Epithelial cell of prostate (primary cell): Measurements from ENCODE around the gene GUCY1A1.

Experiments used
- DNase-seq: peaks from one replicate; pipeline ENCODE4 v3.0.0-alpha.2; 2011; ENCODE audit warnings: low read depth, low spot score
- H3K27ac ChIP-seq: fragments of 450-650 bp; 2 replicates; pipeline ENCODE4 v1.5.1; 2017; ENCODE audit warnings: mild to moderate bottlenecking

GUCY1A1 gene

DNA sequence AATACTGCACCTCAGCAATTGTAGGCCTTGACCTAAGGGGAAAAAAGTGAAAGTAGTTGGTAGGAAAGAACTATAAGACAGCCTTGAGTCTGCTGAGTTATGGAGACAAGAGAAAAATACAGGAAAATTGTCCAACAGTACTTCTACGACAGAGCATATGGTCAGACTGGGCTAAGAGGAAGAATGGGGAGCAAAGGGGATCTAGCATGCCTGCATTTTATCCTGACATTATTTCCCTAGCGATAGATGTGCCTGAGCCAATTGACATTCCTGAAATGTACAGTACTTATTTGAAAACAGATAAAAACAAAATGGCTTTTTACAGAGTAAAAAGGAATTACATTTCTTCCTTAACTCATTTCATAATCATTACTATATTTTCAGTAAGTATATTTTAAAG is 22.2 kb downstream of the GUCY1A1 start:
- DNase-seq: no peak
- H3K27ac ChIP-seq: no peak overlapping the region

DNA sequence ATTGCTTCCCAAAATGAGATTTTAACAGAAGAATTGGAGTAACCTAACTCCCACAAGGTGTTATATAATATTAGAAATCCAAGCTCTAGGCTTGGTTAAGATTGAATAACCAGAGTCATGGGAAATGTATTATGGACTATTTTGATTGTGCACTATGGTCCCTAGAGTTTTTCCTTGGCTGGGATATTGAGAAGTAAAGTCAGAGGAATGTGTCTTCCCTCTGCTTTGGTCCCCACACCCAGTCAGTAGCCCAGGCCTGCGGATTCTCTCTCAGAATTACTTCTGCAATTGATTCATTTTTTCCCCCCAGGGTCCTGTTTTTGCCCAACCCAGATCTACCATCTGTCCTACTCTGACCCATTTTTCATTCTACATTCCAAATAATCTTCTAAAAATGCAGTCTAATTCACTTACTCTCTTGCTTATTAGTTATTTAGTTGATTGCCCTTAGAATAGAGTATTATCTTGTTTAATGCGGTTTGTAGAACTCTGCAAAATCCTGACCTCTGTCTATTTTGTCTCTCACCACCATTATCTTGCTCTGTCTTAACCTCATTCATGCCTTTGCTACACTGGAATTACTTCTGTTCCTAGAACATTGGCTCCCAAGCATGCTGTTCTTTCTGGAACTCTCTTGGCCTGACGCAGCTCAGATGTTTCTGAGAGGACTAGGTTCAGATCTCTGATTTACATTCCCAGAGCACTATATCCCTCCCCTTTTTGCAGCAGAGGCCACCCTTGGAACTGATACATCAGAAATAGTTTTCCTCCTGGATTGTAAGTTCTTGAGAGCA is 23.6 kb downstream of the GUCY1A1 start:
- no peak overlapping the region for H3K27ac ChIP-seq
- DNase-seq: no peak

DNA sequence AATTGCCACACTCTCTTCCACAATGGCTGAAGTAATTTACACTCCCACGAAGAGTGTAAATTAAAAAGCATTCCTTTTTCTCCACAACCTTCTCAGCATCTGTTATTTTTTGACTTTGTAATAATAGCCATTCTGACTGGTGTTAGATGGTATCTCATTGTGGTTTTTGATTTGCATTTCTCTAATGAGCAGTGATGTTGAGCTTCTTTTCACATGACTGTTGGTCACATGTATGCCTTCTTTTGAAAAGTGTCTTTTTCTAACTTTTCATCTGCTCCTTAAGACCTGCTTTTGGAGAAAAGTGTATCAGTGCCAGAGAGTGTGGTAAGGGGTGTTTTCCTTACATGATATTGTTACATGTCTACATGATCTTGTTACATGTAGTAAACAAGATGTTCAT is 25.7 kb downstream of the GUCY1A1 start:
- no peak overlapping the region for H3K27ac ChIP-seq
- DNase-seq: no peak

DNA sequence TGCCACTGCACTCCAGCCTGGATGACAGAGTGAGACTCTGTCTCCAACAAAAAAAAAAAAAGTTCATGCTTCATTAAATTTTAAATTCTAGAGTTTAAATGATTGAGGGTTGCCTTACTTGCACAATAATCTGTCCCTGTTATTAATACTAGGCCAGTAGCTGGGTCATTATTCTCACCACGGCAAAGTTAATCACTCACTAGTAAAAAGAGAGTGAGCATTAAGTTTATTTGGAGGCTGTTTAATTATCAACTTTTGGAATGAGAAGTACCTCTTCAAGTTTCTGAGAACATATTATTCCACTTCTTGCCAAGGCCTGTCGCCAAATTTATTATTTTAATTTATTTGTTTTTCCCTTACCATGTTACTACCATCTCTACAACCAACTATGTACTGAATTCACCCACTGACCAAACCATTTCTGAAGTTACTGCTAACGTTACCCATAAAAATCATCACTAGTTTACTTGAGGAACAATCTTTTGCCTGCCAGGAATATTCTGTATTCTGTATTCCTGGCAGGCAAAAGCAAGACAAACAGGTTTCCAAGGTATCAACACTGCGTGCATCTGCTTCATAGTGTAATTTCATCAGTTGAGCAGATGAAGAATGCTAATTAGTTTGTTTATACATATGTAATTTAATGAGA is 26.5 kb downstream of the GUCY1A1 start:
- H3K27ac ChIP-seq: no peak overlapping the region
- DNase-seq: no peak

DNA sequence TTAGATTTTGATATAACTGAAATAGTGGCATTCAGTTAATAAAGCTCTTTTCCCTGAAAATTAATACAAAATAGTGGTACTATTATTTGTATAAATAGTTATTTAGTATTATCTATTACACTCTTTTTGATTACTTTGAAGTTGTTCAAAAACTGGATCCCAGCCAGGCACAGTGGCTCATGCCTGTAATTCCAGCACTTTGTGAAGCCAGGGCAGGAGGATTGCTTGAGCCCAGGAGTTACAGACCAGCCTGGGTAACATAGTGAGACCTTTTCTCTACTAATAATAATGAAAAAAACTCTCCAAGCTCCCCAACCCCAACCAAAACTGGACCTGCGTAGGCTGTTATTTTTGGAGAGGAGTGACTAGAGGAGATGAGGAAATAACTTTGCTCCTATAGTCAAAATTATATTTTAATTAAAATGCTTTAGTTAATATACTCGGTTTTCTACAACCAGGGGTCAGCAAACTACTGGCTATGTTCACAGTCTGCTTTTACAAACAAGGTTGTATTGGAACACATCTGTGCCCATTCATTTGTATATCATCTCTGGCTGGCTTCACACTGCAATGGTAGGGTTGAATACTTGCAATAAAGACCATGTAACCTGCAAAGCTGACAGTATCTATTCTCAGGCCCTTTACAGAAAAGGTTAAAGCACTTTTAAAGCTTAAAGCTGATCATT is 27.6 kb downstream of the GUCY1A1 start:
- H3K27ac ChIP-seq: no peak overlapping the region
- DNase-seq: no peak

DNA sequence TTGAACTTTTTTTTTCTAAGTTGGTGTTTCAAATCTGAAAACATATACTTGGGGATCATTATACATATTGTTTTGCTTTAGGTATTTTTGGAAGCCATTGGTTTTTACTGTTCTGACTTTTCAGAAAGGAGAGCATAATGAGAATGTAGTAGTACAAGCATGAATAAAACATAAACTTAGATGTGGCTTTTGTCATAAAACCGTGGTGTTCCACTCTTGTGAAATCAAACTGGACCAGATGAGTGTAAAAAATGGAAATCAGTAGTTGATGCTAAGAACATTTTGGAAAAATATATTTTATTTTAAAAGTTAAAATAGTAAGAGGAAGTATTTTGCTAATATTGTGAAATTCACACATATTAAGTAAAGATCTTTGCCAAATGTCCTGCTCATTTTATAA is 29.6 kb downstream of the GUCY1A1 start:
- no peak for DNase-seq

DNA sequence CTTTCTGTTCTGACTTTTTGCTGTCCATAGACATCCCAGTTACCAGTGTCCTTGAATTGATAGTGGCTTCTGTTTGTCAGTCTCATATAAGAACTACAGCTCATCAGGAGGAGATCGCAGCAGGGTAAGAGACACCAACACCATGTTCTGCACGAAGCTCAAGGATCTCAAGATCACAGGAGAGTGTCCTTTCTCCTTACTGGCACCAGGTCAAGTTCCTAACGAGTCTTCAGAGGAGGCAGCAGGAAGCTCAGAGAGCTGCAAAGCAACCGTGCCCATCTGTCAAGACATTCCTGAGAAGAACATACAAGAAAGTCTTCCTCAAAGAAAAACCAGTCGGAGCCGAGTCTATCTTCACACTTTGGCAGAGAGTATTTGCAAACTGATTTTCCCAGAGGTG is 30.1 kb downstream of the GUCY1A1 start:
- no peak for DNase-seq
- H3K27ac ChIP-seq: no peak overlapping the region

More for the DNA sequence above, 29.6 kb downstream of the GUCY1A1 start:
- H3K27ac ChIP-seq: no peak overlapping the region

DNA sequence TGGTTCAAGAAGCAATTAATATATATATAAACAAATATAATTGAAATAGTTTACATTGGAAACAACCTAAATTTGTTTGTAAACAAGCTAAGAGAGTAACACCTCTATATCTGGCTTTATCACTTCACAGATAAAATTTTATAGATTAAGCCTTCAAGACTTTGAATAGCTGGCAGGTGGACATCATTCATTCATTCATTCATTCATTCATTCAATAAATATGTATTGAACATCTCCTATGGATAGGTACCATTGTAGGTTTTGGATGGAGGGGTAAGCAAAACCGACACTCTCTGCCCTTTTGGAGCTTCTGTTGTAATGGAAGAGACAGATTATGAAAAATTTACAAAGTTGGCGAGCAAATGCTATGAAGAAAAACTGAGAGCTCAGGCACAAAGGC is 35.2 kb downstream of the GUCY1A1 start:
- DNase-seq: no peak

DNA sequence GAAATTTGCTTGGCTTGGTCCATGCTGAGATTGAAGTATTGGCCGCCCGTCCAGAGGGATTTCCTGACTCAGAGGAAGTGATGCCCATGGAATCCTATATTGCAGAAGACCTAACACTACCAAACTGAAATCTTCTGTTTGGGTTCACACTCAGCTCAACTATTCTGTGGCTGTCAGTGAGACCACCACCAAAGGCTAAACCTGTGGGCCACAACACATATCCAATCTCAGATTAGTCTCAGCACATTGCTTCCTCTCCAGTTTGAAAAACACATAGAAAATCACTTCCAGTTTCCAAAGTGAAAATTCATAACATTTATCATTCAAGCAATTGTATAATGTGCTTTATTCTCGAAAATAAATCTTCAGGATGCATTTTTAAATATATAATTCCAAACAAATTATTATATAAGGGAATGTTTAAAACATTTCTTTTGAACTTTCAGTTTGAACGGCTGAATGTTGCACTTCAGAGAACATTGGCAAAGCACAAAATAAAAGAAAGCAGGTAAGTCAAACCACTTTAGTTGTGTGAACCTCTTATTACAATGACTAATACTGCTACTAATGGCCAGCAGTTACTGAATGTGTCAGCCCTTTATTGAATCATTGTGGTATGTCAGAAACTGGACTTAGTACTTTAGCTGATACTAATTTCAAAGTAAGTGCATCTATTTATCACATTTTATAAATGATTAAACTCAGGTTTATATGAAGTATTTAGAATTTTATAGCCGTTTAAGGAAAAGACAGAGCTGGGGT is 37.0 kb downstream of the GUCY1A1 start:
- peak; percentile 34 for DNase-seq
- no peak overlapping the region for H3K27ac ChIP-seq

More for the DNA sequence above, 35.2 kb downstream of the GUCY1A1 start:
- H3K27ac ChIP-seq: no peak overlapping the region

DNA sequence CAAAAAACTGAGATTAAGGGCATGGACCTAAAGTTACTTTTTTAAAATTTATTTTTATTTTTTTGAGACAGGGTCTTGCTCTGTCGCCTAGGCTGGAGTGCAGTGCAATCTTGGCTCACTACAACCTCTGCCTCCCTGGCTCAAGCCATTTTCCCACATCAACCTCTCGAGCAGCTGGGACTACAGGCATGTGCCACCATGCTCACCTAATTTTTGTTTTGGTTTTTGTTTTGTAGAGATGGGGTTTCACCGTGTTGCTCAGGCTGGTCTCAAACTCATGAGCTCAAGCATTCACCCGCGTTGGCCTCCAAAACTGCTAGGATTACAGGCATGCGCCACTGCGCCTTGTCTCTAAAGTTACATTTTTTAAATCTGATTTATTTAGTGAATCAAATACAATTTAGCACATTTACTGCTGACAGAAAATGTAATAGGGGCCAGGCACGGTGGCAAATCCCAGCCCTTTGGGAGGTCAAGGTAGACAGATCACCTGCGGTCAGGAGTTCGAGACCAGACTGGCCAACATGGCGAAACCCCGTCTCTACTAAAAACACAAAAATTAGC is 38.3 kb downstream of the GUCY1A1 start:
- no peak overlapping the region for H3K27ac ChIP-seq
- no peak for DNase-seq

DNA sequence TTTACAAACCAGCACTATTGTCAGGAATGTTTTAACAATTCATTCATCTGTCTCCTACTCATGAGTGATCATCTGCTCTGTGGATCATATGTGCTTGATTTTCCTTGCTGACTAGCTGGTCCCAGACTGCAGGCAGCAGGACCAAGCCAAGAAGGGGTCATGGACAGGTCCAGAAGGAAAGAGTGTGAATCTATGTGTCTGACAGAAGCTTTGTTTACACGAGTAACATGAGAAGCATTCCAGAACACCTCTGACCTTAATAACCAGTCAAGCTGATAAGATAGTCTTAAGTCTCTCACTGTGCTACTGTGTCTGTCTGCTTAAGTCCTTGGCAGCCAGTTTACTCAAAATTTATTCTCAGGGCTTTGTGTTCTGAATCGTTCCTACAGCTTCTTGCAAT is 39.0 kb downstream of the GUCY1A1 start:
- H3K27ac ChIP-seq: no peak overlapping the region
- no peak for DNase-seq

DNA sequence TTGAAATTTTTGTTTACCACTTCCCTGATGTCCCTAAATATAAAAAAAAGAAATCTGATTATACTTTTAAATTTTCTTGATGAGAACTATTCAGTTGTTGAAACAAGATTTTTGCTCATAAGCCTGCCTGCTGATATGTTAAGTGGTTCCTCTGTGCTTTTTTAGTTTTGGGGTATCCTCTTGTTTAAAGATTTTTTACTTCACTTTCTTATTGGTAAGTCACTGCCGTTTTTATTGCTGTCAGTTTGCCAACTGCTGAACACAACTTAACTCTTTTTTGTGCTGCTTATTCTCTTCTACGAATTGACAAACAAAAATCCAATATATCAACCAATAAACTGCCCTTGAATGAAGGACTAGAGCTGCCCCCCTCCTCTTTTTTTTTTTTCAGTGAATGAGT is 39.5 kb downstream of the GUCY1A1 start:
- DNase-seq: no peak

DNA sequence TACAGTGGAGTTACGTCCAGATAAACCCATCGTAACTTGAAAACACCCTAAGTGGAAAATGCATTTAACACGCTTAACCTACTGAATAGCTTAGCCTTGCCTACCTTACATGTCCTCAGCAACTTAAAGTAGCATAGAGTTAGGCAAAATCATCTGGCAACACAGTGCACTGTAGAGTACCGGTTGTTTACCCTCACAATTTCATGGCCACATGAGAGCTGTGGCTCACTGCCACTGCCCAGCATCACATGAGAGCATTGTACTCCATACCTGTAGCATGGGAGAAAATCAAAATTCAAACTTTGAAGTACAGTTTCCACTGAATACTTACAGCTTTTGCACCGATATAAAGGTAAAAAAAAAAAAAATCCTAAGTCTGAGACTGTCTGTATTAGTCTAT is 40.6 kb downstream of the GUCY1A1 start:
- H3K27ac ChIP-seq: no peak overlapping the region
- DNase-seq: no peak

More for the DNA sequence above, 39.5 kb downstream of the GUCY1A1 start:
- H3K27ac ChIP-seq: no peak overlapping the region

DNA sequence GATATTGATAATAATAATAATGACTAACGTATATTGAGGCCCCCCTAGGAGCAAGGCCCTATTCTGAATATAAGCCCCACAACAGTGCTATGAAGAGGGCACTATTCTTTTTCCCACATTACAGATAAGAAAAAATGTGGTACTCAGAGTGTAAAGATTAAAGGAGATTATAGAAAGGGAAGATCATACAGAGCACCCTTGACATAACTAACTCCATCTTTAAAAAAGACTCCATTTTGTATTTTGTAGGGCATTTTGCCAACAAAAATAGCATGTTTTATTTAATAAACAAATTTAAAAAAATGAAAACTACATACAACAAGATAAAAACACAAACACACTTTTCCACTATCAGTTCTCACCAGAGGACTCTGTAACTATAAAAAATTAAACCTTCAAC is 42.1 kb downstream of the GUCY1A1 start:
- no peak for DNase-seq
- no peak overlapping the region for H3K27ac ChIP-seq

DNA sequence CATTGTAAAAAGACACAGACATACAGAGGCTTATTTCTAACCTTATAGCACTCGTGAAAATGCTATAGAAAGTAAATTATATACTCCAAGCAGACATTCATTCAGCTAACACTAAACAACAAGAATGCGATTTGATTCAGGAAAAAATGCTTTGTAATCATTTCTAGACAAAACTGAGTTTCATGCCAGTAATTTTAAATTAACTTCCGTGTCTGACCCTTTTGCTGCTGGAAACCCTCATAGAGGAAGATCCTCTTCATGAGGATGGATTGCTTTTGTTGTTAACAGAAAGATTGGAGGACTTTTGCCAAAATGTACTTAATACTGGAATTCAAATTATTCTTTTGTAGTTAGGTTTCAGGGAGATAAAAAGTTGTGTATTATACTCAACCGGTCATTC is 43.3 kb downstream of the GUCY1A1 start:
- no peak overlapping the region for H3K27ac ChIP-seq
- no peak for DNase-seq

DNA sequence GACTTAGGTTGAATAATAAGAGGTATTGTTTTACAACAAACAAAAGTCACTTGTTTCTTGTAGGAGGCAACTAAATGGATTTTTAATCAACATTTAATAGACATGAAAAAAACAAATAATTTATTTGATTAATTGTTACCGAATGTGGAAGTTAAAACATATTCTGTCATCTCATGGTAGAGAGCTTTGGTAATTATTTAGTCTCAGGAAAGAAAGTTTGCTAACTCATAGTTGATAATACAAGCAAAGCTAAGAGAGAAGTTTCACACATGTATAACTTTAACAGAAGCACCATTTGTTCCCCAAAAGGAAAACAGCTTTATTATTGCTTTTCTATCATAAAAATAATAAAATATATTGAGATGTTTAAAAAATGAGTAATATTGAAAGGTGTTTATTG is 44.9 kb downstream of the GUCY1A1 start:
- no peak for DNase-seq
- H3K27ac ChIP-seq: no peak overlapping the region

DNA sequence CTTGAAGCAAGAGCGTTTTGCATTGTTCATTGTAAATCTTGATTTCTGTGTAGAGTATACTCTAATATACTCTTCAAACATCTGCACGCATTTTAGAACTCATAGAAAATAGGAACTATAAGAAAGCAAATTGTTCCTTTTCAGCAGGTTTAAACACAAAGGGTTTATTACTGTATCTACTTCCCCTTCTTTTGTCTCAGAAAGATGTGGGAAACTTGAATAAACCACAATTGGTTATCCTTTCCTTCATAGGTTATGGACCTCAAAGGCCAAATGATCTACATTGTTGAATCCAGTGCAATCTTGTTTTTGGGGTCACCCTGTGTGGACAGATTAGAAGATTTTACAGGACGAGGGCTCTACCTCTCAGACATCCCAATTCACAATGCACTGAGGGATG is 46.2 kb downstream of the GUCY1A1 start:
- no peak for DNase-seq
- H3K27ac ChIP-seq: no peak overlapping the region

DNA sequence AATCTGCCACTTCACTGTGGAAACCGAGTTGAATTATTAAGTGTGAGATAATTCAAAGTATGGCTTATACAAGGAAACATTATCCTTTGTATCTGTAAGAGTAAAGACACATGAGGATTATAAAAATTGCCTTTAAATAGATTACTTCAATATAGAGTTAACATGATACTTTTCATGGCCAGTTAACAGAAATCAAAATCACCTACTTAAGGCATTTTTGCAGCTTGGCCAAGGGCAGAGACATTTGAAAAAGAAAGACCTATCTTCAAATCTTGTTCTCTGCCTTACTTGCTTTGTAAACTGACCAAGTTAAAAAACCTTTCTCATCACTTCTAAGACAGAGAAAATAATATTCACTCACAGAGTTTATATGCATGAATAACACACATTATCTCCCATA is 47.3 kb downstream of the GUCY1A1 start:
- DNase-seq: no peak
- no peak overlapping the region for H3K27ac ChIP-seq

DNA sequence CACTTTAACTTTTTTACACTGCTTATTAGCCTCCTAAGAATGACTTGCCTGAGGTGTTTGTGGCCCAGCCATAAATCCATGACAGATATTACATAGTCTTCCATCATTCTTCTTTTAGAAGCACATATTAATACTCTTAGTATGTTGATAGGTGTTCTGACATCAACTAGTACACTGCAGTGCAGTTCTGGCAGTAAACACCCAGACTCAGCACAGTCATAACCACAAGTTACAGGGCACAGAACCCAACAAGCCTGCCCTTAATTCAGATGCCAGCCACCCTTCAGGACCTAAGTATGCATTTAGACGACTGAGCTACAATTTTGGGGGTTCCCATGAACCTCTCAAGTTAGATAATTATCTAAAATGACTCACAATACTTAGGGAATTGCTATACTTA is 55.7 kb downstream of the GUCY1A1 start:
- DNase-seq: no peak
- H3K27ac ChIP-seq: no peak overlapping the region

DNA sequence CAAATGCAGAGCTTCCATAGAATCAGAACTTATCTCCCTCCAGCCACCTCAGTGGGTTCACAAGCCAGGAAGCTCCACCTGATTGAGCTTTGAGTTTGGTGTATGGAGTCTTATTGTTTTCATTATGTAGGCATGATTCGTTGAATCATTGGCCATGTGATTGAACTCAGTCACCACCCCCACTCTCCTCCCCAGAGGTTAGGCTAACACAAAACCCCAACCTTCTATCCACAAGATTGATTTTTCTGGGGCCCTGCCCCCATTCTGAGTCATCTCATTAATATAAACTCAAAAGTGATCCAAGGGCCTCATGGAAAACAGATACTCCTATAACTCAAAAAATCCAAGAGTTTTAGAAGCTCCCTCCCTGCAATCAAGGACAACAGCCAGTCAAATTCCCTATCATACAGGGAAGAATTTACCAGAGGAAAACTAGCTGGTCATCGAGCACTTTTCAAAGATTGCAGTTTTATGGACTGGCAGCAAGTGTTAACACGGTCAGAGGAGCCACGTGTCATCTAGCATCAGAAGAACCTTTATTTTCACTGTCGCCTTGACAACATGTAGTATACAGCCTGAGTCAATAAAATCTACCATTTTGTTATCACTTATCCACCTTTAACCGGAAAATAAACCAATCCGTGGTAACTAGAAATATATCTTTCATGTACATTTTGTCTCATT is 56.3 kb downstream of the GUCY1A1 start:
- DNase-seq: no peak
- H3K27ac ChIP-seq: no peak overlapping the region
